Measurements from ENCODE around the gene MAPK8.
A peak's percentile ranks its signal among the peaks of the same experiment; 100 is the strongest.

The MAPK8 gene

DNA sequence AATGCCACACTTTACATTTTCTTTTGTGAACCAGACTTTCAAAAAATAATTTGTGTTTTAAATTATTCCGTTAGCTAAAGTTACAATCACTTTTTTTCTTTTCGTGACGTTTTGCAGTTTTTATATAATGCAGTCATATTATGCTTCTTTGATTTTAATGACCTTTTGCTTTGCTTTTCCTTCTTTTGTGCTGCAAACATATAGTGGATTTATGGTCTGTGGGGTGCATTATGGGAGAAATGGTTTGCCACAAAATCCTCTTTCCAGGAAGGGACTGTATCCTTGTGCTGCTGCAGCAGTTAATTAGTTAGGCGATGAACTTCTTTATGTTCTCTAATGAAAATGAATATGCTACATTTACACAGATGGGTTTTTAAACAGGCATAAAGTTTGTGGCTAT, 117.4 kb downstream of the MAPK8 start:
- no peak for DNase-seq

GRCh38 chr10:48428896-48429295, 122.4 kb downstream of the MAPK8 start:
- DNase-seq, result no peak

DNA sequence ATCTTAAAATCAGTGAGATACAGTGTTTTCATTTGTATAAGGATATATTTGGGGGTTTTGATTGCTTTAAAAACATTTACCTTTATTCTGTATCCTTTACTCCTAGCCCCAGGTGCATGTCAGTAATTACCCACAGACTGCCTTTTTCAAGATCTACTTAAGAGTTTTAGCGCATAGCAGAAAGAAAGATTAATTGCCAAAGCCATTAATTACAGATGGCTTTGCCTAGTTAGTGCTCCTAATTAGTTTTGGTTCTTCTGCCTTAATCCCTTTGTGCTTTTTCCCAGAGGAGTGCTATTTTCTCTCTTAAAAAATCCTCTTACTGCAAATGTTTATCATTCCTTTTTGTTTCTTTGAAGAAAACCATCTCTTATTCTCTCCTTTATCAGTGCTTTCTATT, 122.8 kb downstream of the MAPK8 start:
- peak in 1 of 3 experiments; percentile 49 for DNase-seq

DNA sequence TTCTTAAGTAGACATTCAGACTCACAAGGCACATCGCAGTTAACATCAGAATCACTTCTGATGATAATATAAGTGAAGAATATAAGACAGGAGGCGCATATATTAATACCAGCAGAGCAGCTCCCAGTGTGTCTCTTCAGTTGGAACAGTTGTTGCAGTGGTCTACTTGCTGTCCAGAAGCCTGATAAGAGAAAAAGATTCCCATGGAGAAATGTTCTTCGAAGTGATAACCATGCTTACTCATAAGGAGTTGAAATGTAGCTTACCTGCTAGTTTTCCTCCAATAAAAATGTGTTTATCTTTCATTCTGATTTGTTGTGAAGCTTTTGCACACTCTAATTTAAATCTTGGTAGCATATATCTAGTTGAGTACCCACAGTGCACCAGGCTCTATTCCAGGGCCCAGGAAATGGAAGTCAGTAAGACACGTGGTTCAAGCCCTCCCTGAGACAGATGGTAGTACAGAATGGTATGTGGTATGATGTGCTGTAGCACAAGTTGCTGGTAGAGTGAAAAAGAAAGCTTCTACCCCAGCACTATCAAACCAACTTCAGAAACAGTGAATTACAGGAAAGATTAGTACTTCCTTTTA, 124.0 kb downstream of the MAPK8 start:
- DNase-seq, result no peak

GRCh38 chr10:48431871-48432270, 125.4 kb downstream of the MAPK8 start:
- DNase-seq, result no peak

- DNase-seq, result peak in 1 of 3 experiments; percentile 11
Measured at GRCh38 chr10:48437546-48437945, 131.1 kb downstream of the MAPK8 start.

DNA sequence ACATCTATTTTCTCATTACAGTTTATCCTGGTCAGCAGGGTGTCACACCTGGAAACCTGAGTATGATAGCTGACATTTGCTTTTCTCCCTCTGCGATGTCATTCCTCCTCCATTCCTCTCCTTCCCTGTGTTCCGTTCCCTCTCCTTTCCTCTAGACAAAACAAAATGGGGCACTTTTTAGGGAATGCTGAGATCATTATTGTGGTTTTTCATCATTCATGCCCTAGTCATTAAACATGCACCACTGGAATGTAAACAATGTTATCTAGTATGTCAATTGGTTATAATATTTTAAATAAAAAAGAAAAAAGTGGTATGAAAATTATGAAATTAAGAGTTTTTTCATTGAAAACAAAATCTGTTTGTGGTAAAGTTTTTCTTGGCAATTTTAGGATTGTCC, 132.6 kb downstream of the MAPK8 start:
- peak in 1 of 3 experiments; percentile 6 for DNase-seq

DNA sequence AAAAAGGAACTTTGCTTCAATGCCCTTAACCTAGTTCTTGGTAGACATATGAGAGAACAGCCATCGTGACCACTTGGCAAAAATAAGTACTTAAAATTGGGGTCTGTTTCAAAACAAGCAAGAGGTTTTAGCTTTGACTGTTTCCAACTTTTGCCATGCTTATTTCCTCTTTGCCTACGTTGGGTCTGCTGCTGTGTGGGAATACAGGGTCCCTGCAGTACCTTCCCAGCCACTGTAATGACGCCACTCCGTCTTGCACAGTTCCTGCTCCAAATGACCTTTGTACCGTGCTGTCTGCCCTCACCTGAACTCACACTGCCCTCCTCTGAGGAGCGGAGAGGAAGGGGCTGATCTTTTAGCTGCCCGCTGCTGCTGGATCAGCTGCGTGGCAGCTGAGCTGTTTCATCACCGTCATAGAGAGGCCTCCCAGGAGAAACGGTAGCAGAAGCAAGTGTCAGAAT, 133.1 kb downstream of the MAPK8 start:
- no peak for DNase-seq

GRCh38 chr10:48440771-48441170, 134.3 kb downstream of the MAPK8 start:
- no peak for DNase-seq

GRCh38 chr10:48442090-48442808, 135.8 kb downstream of the MAPK8 start:
- DNase-seq, result no peak

- no peak for DNase-seq
Measured at GRCh38 chr10:48442809-48443177, 136.3 kb downstream of the MAPK8 start.

GRCh38 chr10:48444266-48444665, 137.8 kb downstream of the MAPK8 start:
- peak; percentile 3 to 72 (median 33) for DNase-seq

- peak in 2 of 3 experiments; percentile 74 to 90 for DNase-seq
Measured at GRCh38 chr10:48444861-48445841, 138.7 kb downstream of the MAPK8 start.

- no peak for DNase-seq
Measured at GRCh38 chr10:48445932-48446331, 139.5 kb downstream of the MAPK8 start.

- no peak for DNase-seq
Measured at GRCh38 chr10:48446785-48447184, 140.3 kb downstream of the MAPK8 start.

- no peak for DNase-seq
Measured at GRCh38 chr10:48447356-48448215, 141.1 kb downstream of the MAPK8 start.

DNA sequence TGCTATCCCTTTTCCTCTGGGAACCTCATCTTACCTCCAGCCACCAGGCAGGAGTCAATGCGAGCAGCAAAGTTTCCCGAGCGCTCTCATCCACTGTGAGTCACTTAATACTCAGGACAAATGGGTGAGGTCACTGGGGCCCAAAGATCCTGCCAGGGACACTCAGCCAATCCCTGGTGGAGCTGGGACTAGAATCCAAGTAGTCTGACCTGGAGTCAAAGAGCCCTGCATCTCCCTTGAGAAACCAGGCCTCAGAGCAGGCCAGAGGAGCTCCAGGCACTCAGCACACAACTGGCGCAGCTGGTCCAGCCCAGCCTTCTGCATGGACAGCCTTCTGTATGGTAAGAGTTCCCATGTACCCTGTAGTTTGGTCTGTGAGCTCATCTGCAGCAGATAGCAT, 142.3 kb downstream of the MAPK8 start:
- no peak for DNase-seq

GRCh38 chr10:48449501-48450232, 143.2 kb downstream of the MAPK8 start:
- no peak for DNase-seq

GRCh38 chr10:48450233-48450740, 143.8 kb downstream of the MAPK8 start:
- DNase-seq, result no peak

GRCh38 chr10:48450741-48451466, 144.4 kb downstream of the MAPK8 start:
- DNase-seq, result no peak
